CD4-positive, alpha-beta T cell treated with Interleukin-2 at 100 ng/mL for 4 hours (primary cell): ENCODE data around the gene RGS3.
"Not testable (repeated sequence)": the region's sequence is repeated elsewhere in the genome, so short reads cannot be mapped to it uniquely, and the experiment has no call there.

Experiments used
- DNase-seq: peaks from one replicate; pipeline ENCODE4 v3.0.0-alpha.2; 2020; ENCODE audit warnings: low spot score

The RGS3 gene

DNA sequence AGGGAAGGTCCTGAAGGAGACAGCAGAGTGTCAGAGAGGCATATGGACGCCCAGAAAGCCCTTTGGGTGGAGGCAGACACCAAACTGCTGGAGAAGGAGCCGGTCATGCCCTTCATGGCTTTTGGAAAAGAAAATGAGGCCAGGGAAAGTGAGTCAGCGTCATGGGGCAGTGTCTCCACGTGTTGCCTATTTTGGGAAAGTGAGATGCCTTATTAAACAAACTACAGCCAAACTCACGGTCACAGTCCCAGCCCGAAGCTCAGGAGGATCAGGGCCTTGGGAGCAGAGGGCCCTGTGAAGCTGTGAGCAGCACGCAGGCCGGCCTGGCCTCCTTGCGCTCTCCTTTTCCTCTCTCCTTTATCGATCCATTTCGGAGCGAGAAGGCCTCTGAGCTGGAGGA, 25.0 kb downstream of the RGS3 start:
- DNase-seq = no peak

- DNase-seq = not testable (repeated sequence)
Measured at GRCh38 chr9:113491147-113491546, 27.6 kb downstream of the RGS3 start.

GRCh38 chr9:113492343-113493202, 29.0 kb downstream of the RGS3 start:
- DNase-seq = no peak

GRCh38 chr9:113493203-113493520, 29.6 kb downstream of the RGS3 start:
- no peak for DNase-seq

- DNase-seq = no peak
Measured at GRCh38 chr9:113495526-113495925, 32.0 kb downstream of the RGS3 start.

DNA sequence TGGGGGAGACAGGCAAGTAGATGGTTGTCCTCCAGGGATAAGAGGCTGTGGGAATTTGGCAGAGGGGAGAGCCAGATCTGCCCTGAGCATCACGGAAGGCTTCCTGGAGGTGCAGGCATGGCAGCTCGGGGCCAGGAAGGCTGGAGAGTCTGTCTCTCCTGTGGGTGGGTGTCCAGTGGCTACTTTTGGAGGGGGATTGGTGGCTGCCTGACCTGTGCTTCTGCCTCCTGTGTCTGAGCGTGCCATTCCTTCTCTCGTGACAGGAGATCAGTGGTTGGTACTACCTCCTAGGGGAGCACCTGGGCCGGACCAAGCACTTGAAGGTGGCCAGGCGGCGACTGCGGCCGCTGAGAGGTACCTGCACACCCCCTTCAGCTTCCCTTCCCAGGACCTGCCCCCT, 33.5 kb downstream of the RGS3 start:
- no peak for DNase-seq

DNA sequence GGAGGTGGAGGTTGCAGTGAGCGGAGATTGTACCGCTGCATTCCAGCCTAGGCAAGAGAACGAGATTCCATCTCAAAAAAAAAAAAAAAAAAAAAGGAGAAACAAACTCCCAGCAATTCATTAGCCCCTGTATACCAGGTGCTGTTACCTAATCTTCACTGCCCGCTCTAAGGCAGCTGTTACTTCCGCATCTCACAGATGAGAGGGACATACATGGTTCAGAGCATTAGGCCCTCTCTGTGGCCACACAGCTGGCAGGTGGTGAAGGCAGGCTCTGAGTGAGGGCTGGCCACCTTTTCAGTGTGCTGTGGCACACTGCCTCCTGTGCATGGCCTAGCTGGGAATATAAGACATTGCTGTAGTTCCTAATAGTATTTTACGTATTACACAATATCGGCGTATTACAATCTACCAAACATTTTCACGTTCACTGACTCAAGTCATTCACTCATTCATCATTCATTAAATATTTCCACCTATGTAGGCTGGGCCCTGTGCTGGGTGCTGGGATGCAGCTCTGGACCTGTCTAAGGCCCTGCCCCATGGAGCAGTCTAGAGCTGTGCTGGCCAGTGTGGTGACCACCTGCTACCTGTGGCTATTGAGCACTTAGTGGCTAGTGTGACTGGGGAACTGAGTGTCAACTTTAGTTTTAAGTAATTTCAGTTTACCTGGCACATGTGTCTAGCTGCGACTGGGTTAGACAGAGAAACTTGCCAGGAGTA, 35.8 kb downstream of the RGS3 start:
- no peak for DNase-seq

GRCh38 chr9:113499876-113500497, 36.5 kb downstream of the RGS3 start:
- DNase-seq = no peak

DNA sequence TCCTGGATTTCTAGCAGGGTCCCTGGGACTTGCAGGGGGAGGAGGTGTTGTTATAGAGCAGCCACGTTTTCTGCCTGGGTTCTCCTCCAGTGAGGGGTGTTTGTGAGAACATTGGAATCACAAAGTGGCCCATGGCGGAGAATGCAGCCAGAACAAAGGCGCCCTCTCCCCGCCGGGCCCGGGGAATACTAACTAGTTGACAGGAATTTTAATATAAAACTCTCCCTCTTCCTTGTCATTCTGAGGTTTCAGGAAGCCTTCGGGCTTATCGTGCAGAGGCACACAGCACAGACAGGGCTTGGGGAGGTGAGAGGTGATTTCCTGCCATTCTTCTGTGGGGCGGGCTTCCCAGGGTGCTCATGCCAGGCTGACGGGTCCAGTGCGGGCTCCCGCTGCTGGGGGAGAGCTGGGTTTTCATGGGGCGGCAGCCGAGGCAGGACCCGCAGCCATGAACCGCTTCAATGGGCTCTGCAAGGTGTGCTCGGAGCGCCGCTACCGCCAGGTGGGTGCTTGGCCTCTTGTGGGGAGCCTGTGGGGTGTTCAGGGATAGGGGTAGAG, 37.7 kb downstream of the RGS3 start:
- no peak for DNase-seq

GRCh38 chr9:113501852-113502251, 38.3 kb downstream of the RGS3 start:
- no peak for DNase-seq

GRCh38 chr9:113502427-113503034, 39.0 kb downstream of the RGS3 start:
- DNase-seq = no peak

GRCh38 chr9:113503131-113503541, 39.6 kb downstream of the RGS3 start:
- no peak for DNase-seq

DNA sequence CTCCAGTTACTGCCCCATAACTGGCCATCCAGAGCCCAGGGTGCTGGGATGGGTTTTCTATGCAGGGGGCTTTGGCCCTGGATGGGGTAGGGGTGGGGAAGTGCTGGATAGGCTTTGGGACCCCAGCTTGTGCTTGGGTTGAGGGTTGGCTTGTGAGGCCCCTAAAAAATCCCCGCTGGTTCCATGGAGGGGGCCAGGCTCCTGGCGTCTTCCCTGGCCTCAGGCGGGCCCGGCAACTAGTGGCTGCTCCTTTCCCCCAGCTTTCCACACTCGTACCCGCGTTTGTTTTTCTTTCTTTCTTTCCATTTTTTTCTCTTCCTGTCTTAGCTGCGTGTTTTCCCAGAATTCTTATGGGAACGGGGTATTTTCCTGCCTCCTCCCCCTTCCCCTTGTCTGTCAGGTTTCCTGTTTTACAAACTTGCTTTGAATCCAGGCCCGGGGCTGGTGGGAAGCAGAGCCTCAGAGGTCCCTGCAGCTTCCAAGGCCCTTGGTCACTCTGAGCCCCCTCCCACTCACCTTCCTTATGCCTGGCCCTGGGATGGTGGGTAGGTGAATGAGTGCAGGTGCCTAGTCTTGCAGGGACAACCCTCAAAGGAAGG, 40.2 kb downstream of the RGS3 start:
- DNase-seq = no peak

DNA sequence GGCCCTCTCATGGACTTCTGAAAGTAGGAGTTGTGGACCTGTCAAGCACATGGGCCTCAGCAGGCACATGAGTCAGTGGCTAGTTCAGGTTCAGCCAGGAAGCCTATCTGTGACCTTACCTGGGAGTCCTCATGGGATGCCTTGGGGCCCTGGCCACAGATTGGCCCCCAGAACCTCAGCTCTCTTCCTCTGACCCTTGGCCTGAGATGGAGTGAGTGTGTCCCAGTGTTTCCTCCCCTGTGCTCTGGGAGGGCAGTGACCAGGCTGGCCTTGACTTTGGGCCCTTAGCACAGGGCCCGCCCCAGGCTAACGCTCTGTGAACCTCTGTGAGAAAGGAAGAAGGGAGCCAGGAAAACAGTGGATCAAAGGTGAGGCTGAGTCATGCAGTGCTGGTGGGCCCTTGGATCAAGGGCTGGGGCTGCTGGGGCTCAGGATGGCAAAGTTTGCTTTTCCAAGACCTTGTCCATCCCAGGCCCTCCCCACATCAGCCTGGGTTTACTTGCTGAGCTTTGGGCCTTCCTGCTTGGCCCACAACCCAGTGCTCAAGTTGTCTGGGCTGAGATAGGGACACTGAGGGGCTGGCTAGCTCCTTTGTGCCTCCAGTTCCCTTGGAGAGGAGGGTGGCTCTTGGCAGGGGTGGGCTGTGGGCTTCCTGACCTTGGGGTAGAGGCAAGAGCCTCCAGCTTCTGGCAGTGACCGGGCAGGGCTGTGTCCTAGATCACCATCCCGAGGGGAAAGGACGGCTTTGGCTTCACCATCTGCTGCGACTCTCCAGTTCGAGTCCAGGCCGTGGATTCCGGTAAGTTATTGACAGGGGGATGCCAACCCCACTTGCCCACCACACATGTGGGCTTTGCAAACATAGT, 41.4 kb downstream of the RGS3 start:
- no peak for DNase-seq

- no peak for DNase-seq
Measured at GRCh38 chr9:113506090-113506589, 42.6 kb downstream of the RGS3 start.

DNA sequence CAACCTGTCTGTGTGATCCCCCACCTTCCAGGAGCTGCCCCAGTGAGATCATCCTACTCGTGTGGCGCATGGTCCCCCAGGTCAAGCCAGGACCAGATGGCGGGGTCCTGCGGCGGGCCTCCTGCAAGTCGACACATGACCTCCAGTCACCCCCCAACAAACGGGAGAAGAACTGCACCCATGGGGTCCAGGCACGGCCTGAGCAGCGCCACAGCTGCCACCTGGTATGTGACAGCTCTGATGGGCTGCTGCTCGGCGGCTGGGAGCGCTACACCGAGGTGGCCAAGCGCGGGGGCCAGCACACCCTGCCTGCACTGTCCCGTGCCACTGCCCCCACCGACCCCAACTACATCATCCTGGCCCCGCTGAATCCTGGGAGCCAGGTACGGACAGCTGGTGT, 43.7 kb downstream of the RGS3 start:
- no peak for DNase-seq

DNA sequence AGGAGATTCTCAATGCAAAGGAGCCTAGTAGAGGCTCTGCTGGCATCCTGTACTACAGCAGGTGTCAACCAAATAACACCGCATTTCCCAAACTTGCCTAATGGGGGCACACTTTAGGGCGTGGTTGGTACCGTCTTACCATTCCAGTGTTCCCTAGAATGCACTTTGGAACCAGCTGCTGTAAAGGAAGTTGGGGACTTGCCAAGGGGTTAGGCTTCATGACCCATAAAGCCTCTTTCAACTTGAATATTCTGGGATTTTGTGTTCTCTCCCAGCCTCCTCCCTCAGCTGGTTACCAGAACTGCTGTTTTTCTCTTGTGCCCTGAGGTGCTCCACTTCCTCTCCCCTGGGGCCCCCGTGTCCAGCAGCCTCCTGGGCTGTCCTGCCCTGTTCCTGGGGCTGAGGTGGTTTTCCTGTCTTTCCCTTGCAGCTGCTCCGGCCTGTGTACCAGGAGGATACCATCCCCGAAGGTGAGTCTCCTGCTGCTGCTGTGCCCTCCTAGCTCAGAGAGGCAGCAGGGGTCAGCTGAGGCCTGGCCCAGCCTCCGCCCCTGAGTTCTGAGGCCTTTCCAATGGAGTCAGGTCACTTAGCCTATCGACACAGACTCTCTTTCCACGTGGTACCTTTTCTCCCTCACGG, 44.7 kb downstream of the RGS3 start:
- no peak for DNase-seq

- DNase-seq = no peak
Measured at GRCh38 chr9:113509463-113509862, 45.9 kb downstream of the RGS3 start.

GRCh38 chr9:113511047-113511521, 47.6 kb downstream of the RGS3 start:
- no peak for DNase-seq
